ENCODE measurements around the gene PRPF4. TPM values are rescaled to one million over a fixed set of nuclear protein-coding genes. Genes with fewer than 3 reads are reported as not detected.

The PRPF4 gene
- total RNA-seq, 1 donor, result 36.3 TPM

- TF ChIP-seq CTCF (IDR thresholded peaks at IDR 0.05; ENCODE audit: insufficient read depth, low read depth, low read length), result no peak
- DNase-seq (ENCODE audit: low read depth), result no peak
- no peak overlapping the region for H3K4me3 ChIP-seq (ENCODE audit: low read depth, low read length)
These were observed 44.6 kb downstream of the PRPF4 start for GRCh38 chr9:113320051-113320450.

DNA sequence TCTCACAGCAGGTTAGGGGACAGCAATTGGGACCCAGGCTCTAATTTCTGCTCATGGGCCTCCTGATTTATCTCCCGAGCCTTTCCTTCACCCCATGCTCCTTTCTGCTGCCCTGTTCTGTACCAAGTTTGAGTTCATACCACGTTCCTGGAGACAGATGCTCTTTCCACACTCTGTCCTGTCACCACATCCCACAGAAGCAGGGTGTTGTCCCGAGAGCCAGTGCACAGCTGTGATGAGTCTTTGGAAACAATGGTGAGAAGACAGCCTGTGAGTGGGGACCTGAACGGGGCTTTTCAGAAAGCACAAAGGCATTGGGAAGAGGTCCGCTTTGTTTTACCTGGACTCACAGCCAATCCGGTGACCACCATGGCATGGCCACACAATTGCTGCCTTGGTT, 47.2 kb downstream of the PRPF4 start:
- no peak for DNase-seq (ENCODE audit: low read depth)
- H3K4me3 ChIP-seq (ENCODE audit: low read depth, low read length), result no peak overlapping the region
- no peak for TF ChIP-seq CTCF (IDR thresholded peaks at IDR 0.05; ENCODE audit: insufficient read depth, low read depth, low read length)

GRCh38 chr9:113326230-113326629, 50.8 kb downstream of the PRPF4 start:
- TF ChIP-seq CTCF (IDR thresholded peaks at IDR 0.05; ENCODE audit: insufficient read depth, low read depth, low read length), result no peak
- no peak for DNase-seq (ENCODE audit: low read depth)
- H3K4me3 ChIP-seq (ENCODE audit: low read depth, low read length), result no peak overlapping the region

- H3K4me3 ChIP-seq (ENCODE audit: low read depth, low read length), result no peak overlapping the region
- DNase-seq (ENCODE audit: low read depth), result no peak
- TF ChIP-seq CTCF (IDR thresholded peaks at IDR 0.05; ENCODE audit: insufficient read depth, low read depth, low read length), result no peak
These were observed 52.8 kb downstream of the PRPF4 start for GRCh38 chr9:113328045-113328782.

GRCh38 chr9:113331780-113332179, 56.3 kb downstream of the PRPF4 start:
- no peak for TF ChIP-seq CTCF (IDR thresholded peaks at IDR 0.05; ENCODE audit: insufficient read depth, low read depth, low read length)
- DNase-seq (ENCODE audit: low read depth), result no peak
- no peak overlapping the region for H3K4me3 ChIP-seq (ENCODE audit: low read depth, low read length)

- no peak overlapping the region for H3K4me3 ChIP-seq (ENCODE audit: low read depth, low read length)
- DNase-seq (ENCODE audit: low read depth), result no peak
These were observed 62.3 kb downstream of the PRPF4 start for GRCh38 chr9:113337714-113338113.

More at GRCh38 chr9:113337714-113338113, 62.3 kb downstream of the PRPF4 start:
- no peak for TF ChIP-seq CTCF (IDR thresholded peaks at IDR 0.05; ENCODE audit: insufficient read depth, low read depth, low read length)
